DOHH2 (cell line): Measurements from ENCODE around the gene TUB.

Experiments
- H3F3A ChIP-seq: fragments of 200-600 bp; sonication (generic), shearing (Covaris generic); 2 replicates; pipeline ENCODE4 v1.6.0; 2016; ENCODE audit warnings: antibody characterized with exemption, mild to moderate bottlenecking; ENCODE audit not compliant: control insufficient read depth, insufficient read depth
- H3K27ac ChIP-seq: fragments of 200-600 bp; sonication (generic); 2 replicates; pipeline ENCODE4 v1.5.1; 2014; ENCODE audit warnings: low read depth, mild to moderate bottlenecking, low read length, moderate library complexity
- H3K27me3 ChIP-seq: fragments of 200-600 bp; sonication (generic); 2 replicates; pipeline ENCODE4 v1.6.1; 2014; ENCODE audit warnings: mild to moderate bottlenecking, low read length, mixed read lengths; ENCODE audit not compliant: control insufficient read depth
- H3K36me3 ChIP-seq: fragments of 200-600 bp; sonication (generic); 2 replicates; pipeline ENCODE4 v1.6.1; 2014; ENCODE audit warnings: mild to moderate bottlenecking, low read length, moderate library complexity, mixed read lengths; ENCODE audit not compliant: control insufficient read depth
- H3K4me1 ChIP-seq: fragments of 200-600 bp; sonication (generic); 2 replicates; pipeline ENCODE4 v1.6.1; 2014; ENCODE audit warnings: mild to moderate bottlenecking, low read length, mixed read lengths; ENCODE audit not compliant: control insufficient read depth
- H3K4me2 ChIP-seq: fragments of 200-600 bp; sonication (generic); 2 replicates; pipeline ENCODE4 v1.6.0; 2014; ENCODE audit warnings: mild to moderate bottlenecking, low read length, moderate library complexity
- H3K4me3 ChIP-seq: fragments of 200-600 bp; sonication (generic); 2 replicates; pipeline ENCODE4 v1.5.1; 2014; ENCODE audit warnings: mild to moderate bottlenecking, low read length, mixed read lengths
- H3K79me2 ChIP-seq: fragments of 200-600 bp; sonication (generic); 2 replicates; pipeline ENCODE4 v1.6.1; 2014; ENCODE audit warnings: mild to moderate bottlenecking, low read length, mixed read lengths; ENCODE audit not compliant: control insufficient read depth
- H3K9me2 ChIP-seq: fragments of 200-600 bp; sonication (generic); replicated peaks from 2 replicates; pipeline ENCODE4 v1.6.1; 2014; ENCODE audit warnings: mild to moderate bottlenecking, low read length, mixed read lengths; ENCODE audit not compliant: control insufficient read depth
- H3K9me3 ChIP-seq: fragments of 200-600 bp; sonication (generic); 2 replicates; pipeline ENCODE4 v1.6.1; 2014; ENCODE audit warnings: antibody characterized with exemption, low read length, mixed read lengths; ENCODE audit not compliant: control insufficient read depth, insufficient read depth
- H4K20me1 ChIP-seq: fragments of 200-600 bp; sonication (generic); 2 replicates; pipeline ENCODE4 v1.6.0; 2014; ENCODE audit warnings: low read depth, mild to moderate bottlenecking, antibody characterized with exemption, low read length, moderate library complexity; ENCODE audit not compliant: control insufficient read depth, insufficient read depth
- EZH2phosphoT487 ChIP-seq: fragments of 200-600 bp; sonication (generic); IDR thresholded peaks from 2 replicates; pipeline ENCODE4 v1.6.1; 2017; ENCODE audit warnings: borderline replicate concordance, mild to moderate bottlenecking, antibody characterized with exemption, low read length, moderate library complexity, mixed read lengths
- TF ChIP-seq, protein P1 (sequence below): fragments of 200-600 bp; sonication (generic); IDR thresholded peaks from one replicate; pipeline ENCODE4 v1.5.1; 2014; ENCODE audit warnings: antibody characterized with exemption, mild to moderate bottlenecking, low read depth, low read length; ENCODE audit not compliant: poor library complexity, severe bottlenecking

The TUB gene

DNA sequence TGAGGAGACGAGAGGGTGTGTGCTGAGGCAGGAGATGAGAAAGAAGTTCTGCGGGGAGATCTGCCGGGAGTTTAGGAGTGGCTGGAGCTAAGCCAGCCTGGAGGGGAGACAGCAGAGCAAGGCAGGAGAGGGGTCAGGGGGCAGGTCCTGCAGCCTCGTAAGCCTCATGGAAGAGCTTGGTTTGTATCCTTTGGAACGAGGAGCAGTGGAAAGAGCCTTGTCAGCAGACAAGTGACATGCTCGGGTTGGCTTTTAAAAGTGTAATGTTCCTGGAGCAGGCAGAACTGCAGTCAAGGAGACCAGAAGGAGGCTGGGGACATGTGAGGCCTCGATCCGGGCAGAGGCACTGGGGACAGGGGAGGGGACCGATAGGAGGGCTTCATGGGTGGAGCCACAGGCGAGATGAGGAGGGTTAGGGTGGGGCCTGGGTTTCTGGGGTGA is 21.4 kb upstream of the TUB start:
- no peaks in the 10 kb centered on the region for H3K9me2 ChIP-seq
- H4K20me1 ChIP-seq, result no peaks in the 10 kb centered on the region
- no peaks in the 10 kb centered on the region for H3K79me2 ChIP-seq
- no peaks in the 10 kb centered on the region for H3F3A ChIP-seq
- no peaks in the 10 kb centered on the region for H3K36me3 ChIP-seq
- H3K4me1 ChIP-seq, result no peaks in the 10 kb centered on the region
- no peaks in the 10 kb centered on the region for H3K27me3 ChIP-seq
- no peak overlapping the region for H3K4me3 ChIP-seq
- TF ChIP-seq, protein P1, sequence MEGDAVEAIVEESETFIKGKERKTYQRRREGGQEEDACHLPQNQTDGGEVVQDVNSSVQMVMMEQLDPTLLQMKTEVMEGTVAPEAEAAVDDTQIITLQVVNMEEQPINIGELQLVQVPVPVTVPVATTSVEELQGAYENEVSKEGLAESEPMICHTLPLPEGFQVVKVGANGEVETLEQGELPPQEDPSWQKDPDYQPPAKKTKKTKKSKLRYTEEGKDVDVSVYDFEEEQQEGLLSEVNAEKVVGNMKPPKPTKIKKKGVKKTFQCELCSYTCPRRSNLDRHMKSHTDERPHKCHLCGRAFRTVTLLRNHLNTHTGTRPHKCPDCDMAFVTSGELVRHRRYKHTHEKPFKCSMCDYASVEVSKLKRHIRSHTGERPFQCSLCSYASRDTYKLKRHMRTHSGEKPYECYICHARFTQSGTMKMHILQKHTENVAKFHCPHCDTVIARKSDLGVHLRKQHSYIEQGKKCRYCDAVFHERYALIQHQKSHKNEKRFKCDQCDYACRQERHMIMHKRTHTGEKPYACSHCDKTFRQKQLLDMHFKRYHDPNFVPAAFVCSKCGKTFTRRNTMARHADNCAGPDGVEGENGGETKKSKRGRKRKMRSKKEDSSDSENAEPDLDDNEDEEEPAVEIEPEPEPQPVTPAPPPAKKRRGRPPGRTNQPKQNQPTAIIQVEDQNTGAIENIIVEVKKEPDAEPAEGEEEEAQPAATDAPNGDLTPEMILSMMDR, result no peak
- no peak for TF ChIP-seq EZH2phosphoT487
- no peak overlapping the region for H3K27ac ChIP-seq
- no peaks in the 10 kb centered on the region for H3K9me3 ChIP-seq
- no peak overlapping the region for H3K4me2 ChIP-seq

DNA sequence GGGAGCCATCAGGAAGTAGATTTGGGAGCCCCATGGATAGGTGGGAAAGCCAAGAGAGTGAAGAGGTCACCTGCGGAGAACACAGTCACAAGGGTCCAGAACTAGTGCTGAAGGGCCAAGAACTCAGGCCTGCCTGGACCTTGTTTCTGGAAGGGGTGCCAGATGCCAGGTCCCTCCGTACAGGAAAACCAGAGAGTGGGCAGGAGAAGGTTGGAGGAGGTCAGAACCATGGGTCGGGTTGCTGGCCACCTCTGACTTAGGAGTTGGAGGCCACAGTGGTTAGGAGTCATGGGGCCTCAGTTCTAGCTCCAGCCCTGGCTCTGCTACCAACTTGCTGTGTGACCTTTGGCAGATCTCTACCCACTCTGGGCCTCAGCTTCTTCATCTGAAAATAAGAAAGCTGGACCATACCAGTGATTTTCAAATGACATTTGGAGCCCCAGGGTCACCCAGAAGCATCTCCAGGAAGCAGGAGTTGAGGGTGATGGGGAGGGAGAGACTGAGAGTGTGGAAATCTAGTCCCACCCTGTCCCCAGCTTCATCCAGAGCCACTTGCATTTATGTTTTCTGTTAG is 20.8 kb upstream of the TUB start:
- no peak overlapping the region for H3K4me2 ChIP-seq
- H3K9me3 ChIP-seq, result no peaks in the 10 kb centered on the region
- no peak overlapping the region for H3K4me3 ChIP-seq
- no peak overlapping the region for H3K27ac ChIP-seq
- no peaks in the 10 kb centered on the region for H3K4me1 ChIP-seq
- H3K27me3 ChIP-seq, result no peaks in the 10 kb centered on the region
- H3F3A ChIP-seq, result no peaks in the 10 kb centered on the region
- H3K79me2 ChIP-seq, result no peaks in the 10 kb centered on the region
- H4K20me1 ChIP-seq, result no peaks in the 10 kb centered on the region
- no peaks in the 10 kb centered on the region for H3K36me3 ChIP-seq
- no peaks in the 10 kb centered on the region for H3K9me2 ChIP-seq
- TF ChIP-seq, protein P1, result no peak
- TF ChIP-seq EZH2phosphoT487, result no peak

DNA sequence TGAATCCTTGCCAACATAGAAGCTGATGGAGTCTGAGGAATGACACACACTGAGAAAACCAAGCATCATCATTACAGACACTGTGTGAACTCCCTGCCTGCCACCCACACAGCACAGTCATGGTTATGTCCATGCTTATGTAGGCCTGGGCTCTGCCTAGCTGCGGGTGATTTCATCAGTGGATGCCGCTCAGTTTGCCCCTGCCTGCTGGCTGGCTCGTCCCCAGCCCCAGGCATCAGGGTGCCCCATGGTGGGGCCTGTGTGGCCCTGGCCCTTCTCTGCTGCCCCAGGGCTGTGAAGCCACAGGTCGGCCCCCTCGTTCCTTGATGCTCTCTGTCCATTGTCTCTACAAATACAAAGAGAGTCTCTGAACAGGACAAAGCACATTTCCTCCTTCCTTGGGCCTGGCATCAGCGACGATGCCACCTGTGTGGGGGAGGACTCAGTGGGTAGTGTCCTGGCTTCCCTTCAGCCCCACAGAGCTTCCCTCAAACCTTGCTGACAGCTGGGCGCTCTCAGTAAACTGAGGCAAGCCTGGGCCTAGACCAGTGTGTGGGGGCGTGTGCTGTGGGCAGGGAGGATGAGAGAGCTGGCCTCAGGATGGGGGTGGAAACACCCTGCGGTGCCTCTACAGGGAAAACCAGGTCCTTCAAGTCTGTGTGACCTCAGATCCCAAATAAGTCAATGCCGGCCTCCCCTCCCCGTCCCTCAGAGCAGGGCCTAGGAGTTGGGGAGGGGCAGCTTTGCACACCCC is 20.0 kb upstream of the TUB start:
- H3K4me2 ChIP-seq, result no peak overlapping the region
- no peak overlapping the region for H3K27ac ChIP-seq

More for the DNA sequence above, 20.0 kb upstream of the TUB start:
- Histone ChIP-seq H3F3A (no peaks in the 10 kb centered on the region), H3K79me2 (no peaks in the 10 kb centered on the region), H3K36me3 (no peaks in the 10 kb centered on the region), H3K27me3 (no peaks in the 10 kb centered on the region), H3K9me3 (no peaks in the 10 kb centered on the region), H3K4me3 (no peak overlapping the region), H3K9me2 (no peaks in the 10 kb centered on the region), H3K4me1 (no peaks in the 10 kb centered on the region), H4K20me1 (no peaks in the 10 kb centered on the region)
- TF ChIP-seq, protein P1, result no peak
- no peak for TF ChIP-seq EZH2phosphoT487
